T47D (cell line): ENCODE results near the gene EVC.
"Not testable (repeated sequence)": the region's sequence is repeated elsewhere in the genome, so short reads cannot be mapped to it uniquely, and the experiment has no call there.

Source experiments
- DNase-seq, 2 experiments: peaks; one replicate each; pipeline versions ENCODE4 v3.0.0 to v3.0.0-alpha.2; 2011 to 2012; ENCODE audit warnings: low read depth in 1 of 2, low spot score in 1 of 2
- JUND ChIP-seq: IDR thresholded peaks from 2 replicates; pipeline ENCODE4 v1.6.1; 2012; ENCODE audit warnings: low read depth
- in situ Hi-C: cut with HindIII; loops from 2 replicates; pipeline ENCODE4 v1.10.0; 2016; ENCODE audit warnings: low sequenced_read_pairs, low pct_unique_long_range_greater_than_20kb

Gene EVC

GRCh38 chr4:5852523-5853202, 141.7 kb downstream of the EVC start:
- no peak for DNase-seq
- TF ChIP-seq JUND: no peak
- in situ Hi-C loops: no loop called here

- TF ChIP-seq JUND: no peak
- in situ Hi-C loops: no loop called here
- no peak for DNase-seq
Observed at GRCh38 chr4:5854929-5855328, 143.9 kb downstream of the EVC start.

GRCh38 chr4:5856362-5856761, 145.4 kb downstream of the EVC start:
- in situ Hi-C loops, DNase-seq: not testable (repeated sequence)

- no peak for TF ChIP-seq JUND
- in situ Hi-C loops: no loop called here
- no peak for DNase-seq
Observed at GRCh38 chr4:5857199-5857598, 146.2 kb downstream of the EVC start.

GRCh38 chr4:5858020-5858769, 147.2 kb downstream of the EVC start:
- DNase-seq: no peak
- TF ChIP-seq JUND: no peak
- in situ Hi-C loops: no loop called here

- TF ChIP-seq JUND: no peak
- DNase-seq: no peak
- in situ Hi-C loops: no loop called here
Observed at GRCh38 chr4:5863461-5864113, 152.6 kb downstream of the EVC start.
